HG02852 (cell line): ENCODE measurements around the gene AJAP1.

Source experiments
- ATAC-seq: cut with Tn5 transposase; IDR thresholded peaks from one replicate; pipeline ENCODE4 v1.9.1; 2021; ENCODE audit warnings: mild to moderate bottlenecking, moderate library complexity; ENCODE audit not compliant: unreplicated experiment

The AJAP1 gene

DNA sequence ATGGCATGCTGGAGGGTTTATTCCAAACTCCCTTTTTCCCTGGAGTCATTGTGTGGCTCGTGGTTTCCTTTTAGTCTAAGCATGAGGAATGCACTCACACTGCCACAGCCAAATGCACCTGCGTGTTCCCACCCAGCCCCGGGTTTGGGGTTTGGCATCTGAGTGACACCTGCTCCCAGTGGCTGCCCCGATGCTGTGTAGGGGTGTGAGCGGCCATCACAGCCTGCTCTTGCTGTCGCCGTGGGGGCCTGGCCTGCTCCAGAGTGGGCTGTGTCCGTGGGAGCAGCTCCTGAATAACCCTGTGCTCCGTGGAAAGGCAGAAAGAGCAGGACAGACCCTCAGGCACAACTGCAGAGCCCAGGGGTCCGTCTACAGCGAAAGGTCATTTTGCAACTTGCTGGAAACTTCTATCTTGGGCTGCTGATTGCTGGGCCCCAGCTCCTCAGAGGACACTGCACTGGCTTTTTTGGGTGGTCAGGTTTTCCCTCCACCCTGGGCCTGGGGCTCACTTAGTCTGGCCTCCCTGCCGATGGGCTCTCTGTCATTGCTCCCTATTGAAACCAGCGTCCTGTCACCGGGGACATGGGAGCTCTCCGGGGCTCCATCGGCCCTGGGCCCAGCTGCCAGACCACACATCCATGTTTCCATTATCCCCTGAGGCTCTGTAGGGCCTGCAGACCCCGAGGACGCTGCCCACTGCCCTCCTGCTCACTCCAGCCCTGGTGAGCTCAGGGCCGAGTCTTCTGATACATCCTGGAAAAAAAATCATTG is 74.1 kb downstream of the AJAP1 start:
- no peak for ATAC-seq

DNA sequence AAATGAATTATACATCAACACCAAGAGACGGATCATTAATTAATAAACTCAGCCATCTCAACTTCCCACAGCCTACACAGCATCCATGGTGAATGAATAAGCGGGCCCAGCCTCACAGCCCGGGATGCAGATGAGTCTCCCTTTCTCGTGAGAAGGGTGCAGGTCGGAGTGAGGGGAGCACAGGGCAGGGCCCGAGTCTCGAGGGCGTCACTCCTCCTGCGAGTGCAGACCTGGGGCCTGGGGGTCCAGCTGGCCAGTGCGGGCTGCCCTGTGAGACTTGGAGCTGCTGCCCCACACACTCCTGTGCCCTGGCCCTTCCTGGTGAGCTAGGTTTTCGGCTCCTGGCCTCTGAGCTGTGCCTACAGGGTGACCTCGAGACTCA is 74.7 kb downstream of the AJAP1 start:
- no peak for ATAC-seq

DNA sequence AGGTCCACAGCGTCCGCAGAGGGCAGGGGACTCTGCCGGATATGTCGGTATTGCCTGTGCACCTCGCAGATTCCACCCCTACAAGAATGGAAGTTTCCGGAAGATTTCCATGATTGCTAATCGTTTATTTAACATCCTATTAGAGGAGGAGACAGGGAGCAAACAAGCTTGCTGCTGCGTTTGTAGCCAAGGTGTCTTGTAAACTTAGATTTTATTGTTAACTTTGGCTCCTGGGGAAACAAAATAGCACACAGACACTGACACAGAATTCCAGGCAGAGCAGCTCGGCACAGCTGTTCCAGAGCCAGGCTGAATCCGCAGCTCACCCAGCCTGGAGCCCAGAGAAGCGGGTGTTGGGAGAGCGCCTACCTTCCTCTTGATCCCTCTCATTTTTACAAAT is 75.7 kb downstream of the AJAP1 start:
- ATAC-seq = no peak

DNA sequence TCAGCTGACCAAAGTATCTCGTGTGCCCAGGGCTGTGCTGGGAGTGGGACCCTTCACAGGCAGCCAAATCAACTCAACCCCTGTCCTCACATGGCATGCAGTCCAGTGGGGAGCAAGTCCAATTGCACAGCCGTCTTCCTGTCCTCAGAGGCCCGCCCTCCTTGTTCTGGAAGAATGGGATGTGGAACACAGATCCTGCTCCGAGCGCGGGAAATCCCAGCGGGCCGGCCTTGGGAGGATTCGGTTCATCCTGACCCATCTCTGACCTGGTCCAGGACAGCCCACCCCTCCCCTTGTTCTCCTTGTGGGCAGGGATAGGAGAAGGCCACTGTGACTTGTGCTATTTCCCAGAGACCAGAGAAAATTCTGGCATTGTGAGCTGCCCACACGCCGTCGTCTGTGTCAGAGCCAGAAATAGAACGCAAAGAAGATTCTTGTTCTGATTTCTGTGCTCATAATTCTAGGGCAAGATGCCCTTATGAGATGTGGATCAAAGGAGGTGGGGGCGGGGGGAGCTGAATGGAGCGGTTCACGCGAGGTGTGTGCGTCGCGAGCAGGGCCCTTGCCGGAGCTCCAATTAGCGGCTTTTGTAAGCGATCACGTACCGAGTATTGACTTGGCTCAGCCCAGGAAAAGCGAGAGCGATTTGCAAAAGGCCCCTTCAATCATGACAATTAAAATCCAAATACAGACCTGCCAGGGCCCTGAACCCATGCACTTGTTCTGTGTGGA is 79.2 kb downstream of the AJAP1 start:
- ATAC-seq = no peak

DNA sequence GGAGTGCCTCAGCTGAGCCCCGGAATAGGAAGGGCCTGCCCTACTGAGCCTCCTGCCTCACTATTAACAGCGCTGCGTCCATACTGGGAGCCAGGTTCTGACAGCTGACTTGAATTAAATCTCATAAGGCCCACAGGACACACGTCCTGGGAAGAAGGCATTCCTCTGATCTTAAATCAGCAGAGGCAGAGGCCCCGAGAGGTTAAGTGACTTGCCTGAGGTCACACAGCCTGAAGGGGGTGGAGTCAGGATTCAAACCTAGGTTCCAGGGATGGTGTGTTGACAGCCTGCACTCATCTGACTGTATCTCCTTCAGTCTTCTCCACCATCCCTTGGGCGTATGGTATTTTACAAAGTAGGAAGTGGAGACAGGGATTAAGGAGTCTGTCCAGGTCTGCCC is 79.8 kb downstream of the AJAP1 start:
- no peak for ATAC-seq

DNA sequence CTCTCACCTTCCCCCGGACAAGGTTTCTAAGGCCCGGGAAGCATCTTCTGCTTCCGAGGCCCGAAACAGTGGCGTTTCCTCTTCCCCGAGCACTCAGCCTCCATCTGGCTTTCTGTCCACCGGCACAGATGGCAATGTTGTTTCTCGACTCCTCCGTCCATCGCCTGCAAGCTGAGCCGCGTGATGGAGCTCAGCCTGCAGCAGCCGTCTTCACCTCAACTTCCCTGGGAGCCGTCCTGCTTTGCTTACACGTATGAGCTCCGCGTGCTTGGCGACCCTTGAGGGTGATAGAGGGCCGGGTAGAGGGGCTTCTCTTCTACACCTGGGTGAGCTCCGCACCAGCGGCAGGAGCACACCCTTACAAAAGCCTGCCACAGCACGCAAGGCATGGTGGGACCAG is 80.4 kb downstream of the AJAP1 start:
- ATAC-seq = no peak

DNA sequence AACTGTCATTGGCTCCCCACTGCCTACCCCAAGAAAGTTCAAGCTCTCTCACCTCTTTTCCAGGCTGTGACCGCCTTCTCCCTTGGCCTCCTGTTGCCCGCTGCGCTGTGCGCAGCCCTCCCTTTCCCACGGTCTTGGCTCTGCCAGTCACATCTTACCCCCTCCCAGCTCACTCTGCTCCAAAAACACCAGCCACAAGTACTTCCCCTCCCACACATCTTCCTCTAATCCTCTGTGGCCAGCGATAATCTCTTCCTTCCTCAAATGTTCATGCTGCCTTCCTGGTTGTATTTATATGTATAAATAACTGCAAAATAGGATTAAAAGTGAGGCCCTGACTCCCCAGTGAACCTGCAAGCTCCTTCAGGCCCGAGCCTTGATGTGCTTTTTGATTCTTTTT is 81.8 kb downstream of the AJAP1 start:
- ATAC-seq = no peak

DNA sequence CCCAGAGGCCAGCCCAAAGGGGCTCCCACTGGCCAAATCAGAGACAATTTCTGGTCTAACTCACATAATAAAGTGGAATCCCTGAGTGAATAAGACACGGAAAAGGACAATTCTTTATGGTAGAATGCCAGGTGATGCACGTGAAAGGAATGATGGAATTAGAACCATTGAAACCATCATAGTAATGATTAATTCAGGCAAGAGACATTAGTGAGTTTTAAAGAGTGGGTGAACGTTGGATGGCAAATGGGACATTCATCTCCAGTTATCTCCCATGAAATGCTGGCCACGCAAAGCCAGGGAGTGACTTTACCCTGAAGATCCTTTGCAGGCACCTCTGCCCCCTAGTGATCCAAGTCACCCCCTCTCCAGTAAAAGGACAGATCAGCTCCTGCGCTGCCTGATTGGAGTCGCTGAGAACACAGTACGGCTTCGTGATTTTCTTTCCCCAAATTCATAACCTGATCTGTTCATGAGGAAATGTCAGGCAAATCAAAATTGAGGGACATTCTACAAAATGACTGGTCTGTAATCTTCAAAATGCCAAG is 87.5 kb downstream of the AJAP1 start:
- ATAC-seq = no peak

DNA sequence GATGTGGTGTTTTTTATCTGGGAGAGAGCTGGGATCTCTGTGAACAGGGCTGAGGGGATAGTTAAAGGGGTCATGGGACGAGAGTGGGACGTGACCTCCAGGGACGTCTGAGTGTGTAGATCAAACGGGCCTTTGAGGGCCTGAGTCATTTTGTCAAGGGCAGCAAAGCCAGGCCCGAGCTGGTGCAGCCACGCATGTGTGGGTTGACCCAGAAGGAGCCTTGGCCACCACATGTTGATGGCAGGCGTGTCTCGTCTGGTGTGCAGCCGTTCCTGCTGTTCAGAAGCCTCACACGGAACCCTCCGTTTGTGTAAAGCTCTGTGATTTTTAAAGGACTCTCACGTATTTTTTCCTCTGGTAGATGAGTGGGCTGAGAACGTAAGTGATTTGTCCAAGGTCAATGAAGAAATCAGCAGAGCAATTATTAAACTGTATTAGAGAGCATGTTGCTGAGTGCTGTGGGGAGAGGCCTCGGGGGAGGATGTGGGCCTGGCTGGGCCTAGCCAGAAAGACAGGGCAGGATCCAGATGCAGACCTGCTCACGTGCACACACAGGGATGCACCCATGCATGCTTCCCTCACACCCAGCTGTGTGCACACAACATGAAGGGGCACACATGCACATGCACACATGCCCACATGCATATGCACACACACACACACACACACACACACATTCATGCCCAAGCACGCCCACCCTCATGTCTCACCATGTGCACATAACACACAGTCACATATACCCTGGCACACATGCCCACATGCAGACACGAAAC is 89.8 kb downstream of the AJAP1 start:
- ATAC-seq = no peak

DNA sequence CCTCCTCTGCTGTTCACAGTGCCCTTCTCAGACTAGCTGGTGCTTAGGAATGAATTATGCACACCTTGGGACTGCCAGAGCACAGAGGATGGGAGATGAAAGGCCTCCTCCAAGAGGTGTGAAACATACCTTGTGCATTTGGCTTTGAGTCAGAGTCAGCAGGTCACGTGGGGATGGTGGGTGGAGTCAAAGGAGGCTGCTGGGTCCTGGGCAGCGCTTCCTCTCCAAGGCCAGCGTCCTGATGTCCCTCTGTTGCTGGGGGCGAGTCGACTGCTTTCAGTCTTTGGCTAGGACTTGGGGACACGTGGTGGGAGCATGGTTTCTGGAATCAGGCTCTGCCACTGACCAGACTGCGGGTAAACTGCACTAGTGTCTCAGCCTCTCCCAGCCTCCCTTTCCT is 91.2 kb downstream of the AJAP1 start:
- no peak for ATAC-seq

DNA sequence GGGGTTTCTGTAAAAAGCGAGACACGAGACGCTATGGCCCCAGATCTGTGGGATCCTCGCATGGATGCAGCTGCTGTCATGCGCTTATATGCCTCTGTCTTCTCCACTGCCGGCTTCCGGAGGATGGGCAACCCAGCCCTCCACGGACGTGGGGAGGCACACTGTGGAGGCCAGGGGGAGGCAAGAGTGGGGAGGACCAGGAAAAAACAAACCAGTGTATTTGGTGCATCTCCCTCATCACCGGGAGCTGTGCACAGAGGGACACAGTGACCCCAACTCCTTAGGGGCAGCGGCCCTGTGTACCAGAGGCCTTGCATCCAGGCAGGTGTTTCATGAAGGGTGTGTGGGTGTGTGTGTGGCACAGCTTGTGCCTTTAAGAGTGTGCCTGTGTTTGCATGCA is 95.0 kb downstream of the AJAP1 start:
- ATAC-seq = no peak

DNA sequence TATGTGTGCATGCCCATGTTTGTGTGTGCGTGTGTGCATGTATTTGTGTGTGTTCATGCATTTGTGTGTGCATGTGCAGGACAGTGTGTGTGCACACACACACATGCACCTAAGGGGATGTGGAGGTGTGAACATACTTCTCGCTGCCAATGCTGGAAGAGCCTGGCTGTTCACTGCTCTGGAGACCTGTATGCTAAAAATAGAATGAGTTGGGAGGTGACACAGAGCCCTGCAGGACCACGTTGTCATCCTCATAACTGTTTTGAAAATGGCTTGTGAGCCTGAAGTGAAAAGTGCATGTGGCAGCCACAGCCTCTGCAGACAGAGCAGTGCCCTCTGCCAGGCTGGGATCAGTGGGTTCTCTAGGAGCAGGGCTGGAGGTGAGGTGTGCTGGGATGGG is 95.8 kb downstream of the AJAP1 start:
- ATAC-seq = no peak

DNA sequence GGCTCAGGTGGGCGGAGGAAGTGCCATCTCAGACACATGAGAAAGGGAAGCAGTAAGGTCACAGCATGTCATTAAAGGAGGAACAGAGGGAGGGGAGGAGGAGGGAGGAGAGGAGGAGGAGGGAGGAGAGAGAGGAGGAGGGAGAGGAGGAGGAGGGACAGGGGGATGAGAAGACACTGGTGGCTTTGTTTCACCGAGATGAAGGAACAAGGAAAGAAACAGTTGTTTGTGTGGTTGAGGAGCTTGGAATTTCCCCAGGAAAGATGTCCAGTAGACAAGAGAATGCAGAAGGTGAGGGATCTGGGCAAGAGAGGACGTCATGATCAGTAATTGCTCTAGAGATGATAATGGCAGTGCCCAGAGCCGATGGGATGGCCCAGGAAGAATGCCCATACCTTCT is 97.7 kb downstream of the AJAP1 start:
- no peak for ATAC-seq

DNA sequence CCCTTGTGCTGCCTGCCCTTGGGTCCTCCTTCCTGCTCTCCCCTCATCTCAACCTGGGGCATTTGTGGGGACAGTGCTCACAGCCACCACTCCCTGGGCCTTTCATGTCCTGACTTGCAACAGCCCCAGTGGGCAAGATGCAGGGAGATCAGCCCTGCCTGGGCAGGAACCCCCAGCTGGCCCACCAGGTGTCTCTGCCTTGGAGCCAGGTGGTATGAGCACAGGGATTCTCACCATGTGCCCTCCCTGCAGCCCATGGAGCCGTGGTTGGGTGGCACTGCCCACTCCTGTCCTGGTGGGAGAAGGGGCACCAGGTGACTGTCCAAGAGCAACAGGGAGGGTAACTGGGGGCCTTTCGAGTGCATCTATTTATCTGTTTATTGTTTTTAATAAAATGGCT is 100.4 kb downstream of the AJAP1 start:
- ATAC-seq = no peak

DNA sequence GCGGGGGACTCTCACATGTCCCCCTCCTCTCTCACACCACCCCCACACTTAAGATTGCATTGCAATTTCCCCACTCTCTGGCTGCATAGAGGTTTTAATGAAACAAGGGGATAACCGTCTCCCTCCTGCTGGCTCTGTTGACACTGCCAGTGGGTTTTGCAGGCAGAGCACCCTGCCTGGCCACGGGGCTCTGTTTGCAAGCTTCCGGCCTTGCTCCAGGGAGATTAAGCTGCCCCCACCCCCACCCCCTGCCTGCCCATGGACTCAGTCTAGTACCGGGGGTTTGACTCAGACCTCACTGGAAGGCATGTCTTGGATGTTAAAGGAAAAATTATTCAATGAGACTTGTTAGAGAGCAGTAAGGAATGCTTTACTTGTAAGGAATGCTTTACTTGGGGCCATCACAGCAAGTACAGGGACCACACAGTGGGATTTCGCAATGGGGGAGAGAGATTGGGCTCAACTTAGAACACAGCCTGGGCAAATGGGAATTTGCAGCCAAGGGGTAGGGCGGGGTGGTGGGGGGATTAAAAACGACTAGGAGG is 101.0 kb downstream of the AJAP1 start:
- no peak for ATAC-seq

DNA sequence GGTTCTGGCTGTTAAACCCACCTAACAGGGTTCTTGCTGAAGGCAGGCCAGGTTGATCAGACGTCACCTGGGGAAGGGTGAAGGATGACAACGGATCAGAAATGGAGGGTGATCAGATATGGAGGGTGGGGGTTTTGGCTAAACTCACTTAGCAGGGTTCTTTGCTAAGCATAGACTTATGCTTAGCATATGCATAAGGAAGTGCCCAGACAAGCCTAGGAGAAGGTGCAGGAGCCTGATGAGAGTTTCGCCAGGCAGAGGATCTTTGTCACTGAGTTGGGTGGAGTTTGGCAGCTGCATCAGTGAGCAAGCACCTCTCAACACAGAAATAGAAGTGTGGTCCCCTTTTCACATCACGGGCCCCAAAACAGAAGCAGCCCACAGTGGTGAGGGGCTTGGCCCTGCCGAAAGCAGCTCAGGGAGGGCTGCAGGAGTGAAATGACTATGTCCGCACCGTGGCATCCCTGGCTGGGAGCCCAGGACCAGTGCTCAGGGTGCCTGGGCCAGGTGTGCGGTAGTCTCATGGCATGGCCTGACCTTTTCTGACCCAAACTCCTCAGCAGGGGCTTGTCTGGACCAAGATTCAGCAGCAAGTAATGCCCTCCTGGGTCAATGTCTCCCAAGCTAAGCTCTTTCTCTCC is 101.6 kb downstream of the AJAP1 start:
- ATAC-seq = no peak

DNA sequence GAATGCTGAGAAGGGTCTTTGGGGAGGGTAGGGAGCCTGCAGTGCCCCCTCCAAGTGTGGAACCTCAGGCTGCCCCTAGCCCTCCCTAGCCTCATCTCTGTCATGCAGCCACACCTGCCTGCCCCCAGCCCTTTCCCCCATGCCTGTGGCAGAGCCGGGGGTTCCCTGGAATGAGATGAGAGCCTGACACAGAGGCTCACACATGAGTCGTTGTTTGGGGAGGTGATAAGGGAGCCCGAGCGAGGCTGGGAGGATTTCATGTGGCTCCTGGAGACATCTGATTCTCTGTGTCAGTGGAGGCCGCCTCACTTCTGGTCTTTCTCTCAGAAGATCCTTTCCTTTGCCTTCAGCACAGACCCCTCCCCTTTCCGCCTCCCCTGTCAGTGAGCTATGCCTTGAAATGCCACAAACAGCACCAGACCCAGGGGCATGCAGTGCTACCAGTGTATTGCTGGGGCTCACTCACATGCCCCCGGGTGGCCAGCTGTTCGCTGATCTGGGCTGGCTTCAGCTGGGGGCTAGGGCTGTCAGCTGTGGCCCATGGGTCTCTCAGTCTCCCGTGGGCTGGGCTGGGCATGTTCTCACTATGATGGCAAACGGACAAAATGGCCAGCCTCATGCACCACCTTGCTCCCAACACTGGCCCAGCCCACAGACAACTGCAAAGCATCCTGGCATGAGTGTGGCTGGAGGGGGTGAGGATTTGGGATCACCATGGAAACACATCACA is 102.6 kb downstream of the AJAP1 start:
- ATAC-seq = no peak

DNA sequence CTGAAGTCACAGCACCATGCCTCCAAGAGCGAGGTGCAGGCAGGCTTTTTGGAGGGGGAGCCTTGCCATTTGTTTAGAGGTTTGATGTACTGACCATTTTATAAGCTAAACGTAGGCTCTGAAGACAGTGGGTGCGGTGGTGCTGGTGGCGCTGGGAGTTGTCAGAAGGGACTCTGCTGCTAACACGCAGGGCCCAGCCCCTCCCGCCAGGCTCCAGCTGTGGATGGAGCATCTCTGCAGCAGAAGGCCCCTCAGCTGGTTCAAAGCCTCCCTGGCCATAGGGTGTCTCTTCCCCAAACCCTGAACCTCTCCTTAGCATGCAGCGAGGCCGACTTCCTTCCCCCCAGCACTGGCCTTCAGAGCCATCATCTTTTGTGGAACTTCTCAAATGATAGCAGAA is 105.3 kb downstream of the AJAP1 start:
- ATAC-seq = no peak

DNA sequence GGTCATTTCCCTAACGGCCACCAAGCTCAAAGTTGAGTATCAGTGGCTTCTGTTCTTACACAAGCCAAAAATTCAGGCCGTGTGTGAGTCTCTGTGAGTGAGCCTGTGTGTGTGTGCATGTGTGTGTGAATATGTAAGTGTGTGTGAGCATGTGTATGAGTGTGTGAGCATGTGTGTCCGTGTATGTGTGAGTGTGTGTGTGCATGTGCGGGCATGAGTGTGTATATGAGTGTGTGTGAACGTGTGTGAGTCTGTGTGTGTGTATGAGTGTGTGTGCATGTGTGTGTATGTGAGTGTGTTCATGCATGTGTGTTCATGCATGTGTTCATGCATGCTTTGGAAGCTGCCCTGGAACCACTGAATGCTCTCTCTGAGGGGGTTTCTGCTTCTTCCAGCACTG is 105.7 kb downstream of the AJAP1 start:
- no peak for ATAC-seq

DNA sequence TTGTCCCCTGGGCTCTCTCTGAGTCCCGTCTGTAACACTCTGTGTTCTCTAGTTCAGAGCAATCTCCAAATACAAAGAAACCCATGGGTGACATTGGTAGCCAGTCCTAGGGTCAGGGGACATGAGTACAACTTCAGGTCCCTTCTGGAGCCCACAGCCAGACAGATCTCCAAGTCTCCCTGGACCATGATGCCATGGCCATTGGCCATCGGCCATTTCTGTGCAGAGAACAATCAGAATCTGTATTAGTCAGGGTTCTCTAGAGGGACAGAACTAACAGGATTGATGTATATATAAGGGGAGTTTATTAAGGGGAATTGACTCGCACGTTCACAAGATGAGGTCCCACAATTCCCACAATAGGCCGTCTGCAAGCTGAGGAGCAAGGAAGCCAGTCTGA is 106.9 kb downstream of the AJAP1 start:
- no peak for ATAC-seq
